Trophoblast cell (in vitro differentiated cells and primary cell): Measurements from ENCODE around the gene NRAP. TPM values are rescaled to one million over a fixed set of nuclear protein-coding genes. Genes with fewer than 3 reads are reported as not detected.

ENCODE experiments used
- DNase-seq, 2 donors: peaks; one replicate each; pipeline ENCODE4 v3.0.0-alpha.2; 2016
- H2AFZ ChIP-seq: 2 replicates; pipeline ENCODE4 v1.6.1; 2013; ENCODE audit warnings: low read length, moderate library complexity, mild to moderate bottlenecking; ENCODE audit not compliant: insufficient read depth, poor library complexity
- H2AK5ac ChIP-seq: 2 replicates; pipeline ENCODE4 v1.6.1; 2013; ENCODE audit warnings: mild to moderate bottlenecking, low read length
- H2BK120ac ChIP-seq: 2 replicates; pipeline ENCODE4 v1.6.1; 2013; ENCODE audit warnings: low read length, mild to moderate bottlenecking, moderate library complexity; ENCODE audit not compliant: insufficient read depth, poor library complexity
- H2BK12ac ChIP-seq: 2 replicates; pipeline ENCODE4 v1.6.1; 2013; ENCODE audit warnings: mild to moderate bottlenecking, low read length, moderate library complexity
- H2BK5ac ChIP-seq: 2 replicates; pipeline ENCODE4 v1.6.1; 2013; ENCODE audit warnings: low read length, low read depth, moderate library complexity, mild to moderate bottlenecking; ENCODE audit not compliant: poor library complexity
- H3K14ac ChIP-seq: 2 replicates; pipeline ENCODE4 v1.6.1; 2013; ENCODE audit warnings: mild to moderate bottlenecking, low read length
- H3K18ac ChIP-seq: 2 replicates; pipeline ENCODE4 v1.6.1; 2013; ENCODE audit warnings: mild to moderate bottlenecking, low read length
- H3K23ac ChIP-seq: 2 replicates; pipeline ENCODE4 v1.6.1; 2013; ENCODE audit warnings: low read length
- H3K27ac ChIP-seq: 2 replicates; pipeline ENCODE4 v1.5.1; 2013; ENCODE audit warnings: low read depth, mild to moderate bottlenecking, inconsistent platforms, low read length, moderate library complexity
- H3K27me3 ChIP-seq: 2 replicates; pipeline ENCODE4 v1.6.1; 2013; ENCODE audit warnings: inconsistent platforms, mild to moderate bottlenecking, low read length, moderate library complexity; ENCODE audit not compliant: insufficient read depth
- H3K36me3 ChIP-seq, 2 experiments: 1 replicate in 1 of 2; 2 replicates in 1 of 2; pipeline ENCODE4 v1.6.1; 2013; ENCODE audit warnings: low read length in 2 of 2, mild to moderate bottlenecking in 2 of 2, moderate library complexity in 1 of 2; ENCODE audit not compliant: insufficient read depth in 2 of 2, control insufficient read depth in 1 of 2
- H3K4ac ChIP-seq: 2 replicates; pipeline ENCODE4 v1.6.1; 2013; ENCODE audit warnings: low read depth, mild to moderate bottlenecking, low read length, moderate library complexity
- H3K4me1 ChIP-seq, 2 experiments: 1 replicate in 1 of 2; 2 replicates in 1 of 2; pipeline ENCODE4 v1.6.1; 2013; ENCODE audit warnings: low read length in 2 of 2, mild to moderate bottlenecking in 2 of 2, moderate library complexity in 1 of 2; ENCODE audit not compliant: insufficient read depth in 2 of 2, control insufficient read depth in 1 of 2
- H3K4me2 ChIP-seq: 2 replicates; pipeline ENCODE4 v1.6.1; 2013; ENCODE audit warnings: inconsistent platforms, mild to moderate bottlenecking, low read length, moderate library complexity
- H3K4me3 ChIP-seq: 2 replicates; pipeline ENCODE4 v1.5.1; 2013; ENCODE audit warnings: mild to moderate bottlenecking, low read depth, low read length, inconsistent platforms
- H3K79me1 ChIP-seq: one replicate; pipeline ENCODE4 v1.6.1; 2013; ENCODE audit warnings: low read length
- H3K79me2 ChIP-seq: 2 replicates; pipeline ENCODE4 v1.6.1; 2013; ENCODE audit warnings: low read length, mild to moderate bottlenecking; ENCODE audit not compliant: control insufficient read depth, insufficient read depth, poor library complexity
- H3K9ac ChIP-seq: 2 replicates; pipeline ENCODE4 v1.6.1; 2013; ENCODE audit warnings: mild to moderate bottlenecking, low read length
- H3K9me3 ChIP-seq: 2 replicates; pipeline ENCODE4 v1.6.1; 2013; ENCODE audit warnings: low read depth, mild to moderate bottlenecking, control low read depth, inconsistent platforms, low read length; ENCODE audit not compliant: insufficient read depth
- H4K12ac ChIP-seq: 2 replicates; pipeline ENCODE4 v1.6.1; 2013; ENCODE audit warnings: low read depth, mild to moderate bottlenecking, low read length, moderate library complexity
- H4K8ac ChIP-seq: 2 replicates; pipeline ENCODE4 v1.6.1; 2013; ENCODE audit warnings: low read depth, mild to moderate bottlenecking, low read length, moderate library complexity
- H4K91ac ChIP-seq: one replicate; pipeline ENCODE4 v1.6.1; 2013; ENCODE audit warnings: low read depth, mild to moderate bottlenecking, low read length, moderate library complexity
- WGBS: extraction: QIAGEN DNeasy Blood & Tissue Kit; methylation state at CpG from one replicate; pipeline ENCODE4 v1.1.7; 2013; ENCODE audit warnings: missing lambda C conversion rate; ENCODE audit not compliant: insufficient read length, insufficient coverage; ENCODE audit errors: extremely low coverage; 5-methylcytosine and 5-hydroxymethylcytosine counted together
- polyA plus RNA-seq: library from polyadenylated mRNA; stranded (reverse); fragments of 200-250 nt; gene quantifications from 2 replicates; pipeline ENCODE4 v1.2.3, GENCODE V29; 2013

NRAP gene
- 0.01 TPM in 2 replicates for polyA plus RNA-seq

- Histone ChIP-seq H3K79me2 (no peaks in the 10 kb centered on the region), H3K4ac (no peak within 1 kb of the TSS), H2BK12ac (no peak within 1 kb of the TSS)
These were observed at the start of gene NRAP for GRCh38 chr10:113663908-113664307. Gene NRAP (minus strand): TSS chr10:113664041. CDS start chr10:113663882, 159 bp downstream.

GRCh38 chr10:113713640-113713982 is 49.8 kb upstream of the NRAP start:
- no peak overlapping the region for H2BK120ac ChIP-seq
- no peaks in the 10 kb centered on the region for H3K9me3 ChIP-seq
- no peak overlapping the region for H3K18ac ChIP-seq
- H3K79me1 ChIP-seq = no peaks in the 10 kb centered on the region
- H2BK12ac ChIP-seq = no peak overlapping the region
- H3K14ac ChIP-seq = no peak overlapping the region
- H3K9ac ChIP-seq = no peak overlapping the region
- no peak overlapping the region for H3K4me2 ChIP-seq
- no peak overlapping the region for H2AFZ ChIP-seq
- H3K4me1 ChIP-seq = peaks cover 15 to 16% of the 10 kb centered on the region in 2 experiments
- H3K27ac ChIP-seq = no peak overlapping the region
- no peaks in the 10 kb centered on the region for H3K79me2 ChIP-seq
- H2AK5ac ChIP-seq = no peak overlapping the region
- no peak for DNase-seq
- WGBS = no CpG with 5 or more reads among the region's 2 CpGs
- H3K27me3 ChIP-seq = no peaks in the 10 kb centered on the region
- H2BK5ac ChIP-seq = no peak overlapping the region
- no peak overlapping the region for H3K4ac ChIP-seq
- no peak overlapping the region for H4K8ac ChIP-seq
- H4K91ac ChIP-seq = no peak overlapping the region
- no peak overlapping the region for H3K4me3 ChIP-seq
- H3K36me3 ChIP-seq = no peaks in the 10 kb centered on the region
- no peak overlapping the region for H4K12ac ChIP-seq
- H3K23ac ChIP-seq = no peak overlapping the region

More at GRCh38 chr10:113663908-113664307, at the start of gene NRAP:
- Histone ChIP-seq H3K27me3 (no peaks in the 10 kb centered on the region), H2BK5ac (no peak within 1 kb of the TSS), H3K4me3 (no peak within 1 kb of the TSS), H2AK5ac (no peak within 1 kb of the TSS), H2BK120ac (no peak within 1 kb of the TSS), H3K79me1 (no peaks in the 10 kb centered on the region), H3K23ac (no peak within 1 kb of the TSS), H4K12ac (no peak within 1 kb of the TSS), H3K14ac (no peak within 1 kb of the TSS), H4K8ac (no peak within 1 kb of the TSS), H3K27ac (no peak within 1 kb of the TSS), H4K91ac (no peak within 1 kb of the TSS), H3K4me1 (peaks cover 6 to 8% of the 10 kb centered on the region in 2 experiments), H3K9me3 (no peaks in the 10 kb centered on the region), H3K4me2 (no peak within 1 kb of the TSS), H3K9ac (no peak within 1 kb of the TSS), H2AFZ (no peak within 1 kb of the TSS), H3K18ac (no peak within 1 kb of the TSS), H3K36me3 (no peaks in the 10 kb centered on the region)
- WGBS = no CpG with 5 or more reads among the region's 5 CpGs
- DNase-seq = no peak

- H3K14ac ChIP-seq = no peak overlapping the region
- no peak overlapping the region for H3K18ac ChIP-seq
- no peaks in the 10 kb centered on the region for H3K9me3 ChIP-seq
- no peak overlapping the region for H2BK5ac ChIP-seq
- H3K79me1 ChIP-seq = no peaks in the 10 kb centered on the region
- no peaks in the 10 kb centered on the region for H3K79me2 ChIP-seq
- H3K4me3 ChIP-seq = no peak overlapping the region
- no peak overlapping the region for H4K8ac ChIP-seq
- H2BK120ac ChIP-seq = no peak overlapping the region
- H3K4me1 ChIP-seq = peaks cover 15 to 16% of the 10 kb centered on the region in 2 experiments
- no peak overlapping the region for H2AK5ac ChIP-seq
- no peak overlapping the region for H4K12ac ChIP-seq
- H3K4me2 ChIP-seq = no peak overlapping the region
- no peak overlapping the region for H3K9ac ChIP-seq
- H3K27me3 ChIP-seq = no peaks in the 10 kb centered on the region
- H2BK12ac ChIP-seq = no peak overlapping the region
- WGBS = no CpG with 5 or more reads among the region's 8 CpGs
- no peak overlapping the region for H3K4ac ChIP-seq
- no peak overlapping the region for H2AFZ ChIP-seq
- no peak overlapping the region for H4K91ac ChIP-seq
- DNase-seq = no peak
- no peaks in the 10 kb centered on the region for H3K36me3 ChIP-seq
- no peak overlapping the region for H3K23ac ChIP-seq
- no peak overlapping the region for H3K27ac ChIP-seq
These were observed 49.2 kb upstream of the NRAP start for GRCh38 chr10:113712755-113713639.

- Histone ChIP-seq H3K36me3 (no peaks in the 10 kb centered on the region), H3K9ac (no peak overlapping the region), H2AFZ (no peak overlapping the region), H2BK120ac (no peak overlapping the region), H3K79me1 (no peaks in the 10 kb centered on the region), H2AK5ac (no peak overlapping the region), H3K4me1 (peaks cover 15 to 16% of the 10 kb centered on the region in 2 experiments), H3K23ac (no peak overlapping the region), H4K91ac (no peak overlapping the region), H3K27ac (no peak overlapping the region), H3K4ac (no peak overlapping the region), H3K18ac (no peak overlapping the region), H3K79me2 (no peaks in the 10 kb centered on the region), H3K9me3 (peaks cover 2% of the 10 kb centered on the region), H4K12ac (no peak overlapping the region), H2BK12ac (no peak overlapping the region), H3K4me3 (no peak overlapping the region), H3K14ac (no peak overlapping the region), H2BK5ac (no peak overlapping the region), H3K4me2 (no peak overlapping the region), H3K27me3 (no peaks in the 10 kb centered on the region), H4K8ac (no peak overlapping the region)
- no CpG with 5 or more reads among the region's 3 CpGs for WGBS
- no peak for DNase-seq
These were observed 48.2 kb upstream of the NRAP start for GRCh38 chr10:113712024-113712423.
